Gastrocnemius medialis (tissue), 4 donors: ENCODE results near the gene SLC35B1. TPM values are rescaled to one million over a fixed set of nuclear protein-coding genes. Genes with fewer than 3 reads are reported as not detected.

ENCODE experiments used
- ATAC-seq, 2 donors: fragments of 150-250 bp; one replicate each; pipeline ENCODE4 v1.9.1; 2016
- DNase-seq, 2 donors: peaks; one replicate each; pipeline ENCODE4 v3.0.0-alpha.2; 2019
- H3K27ac ChIP-seq, 4 donors: fragments of 200-600 bp; sonication (generic); 1 replicate in 1 of 4; 2 replicates in 3 of 4; pipeline ENCODE4 v1.5.1; 2016 to 2018; ENCODE audit warnings: mild to moderate bottlenecking in 2 of 4, moderate library complexity in 1 of 4
- H3K27me3 ChIP-seq, 3 donors: fragments of 200-600 bp; sonication (generic) in 2 of 3; 1 replicate in 1 of 3; 2 replicates in 2 of 3; pipeline versions ENCODE4 v1.5.1 to v1.6.0; 2016 to 2019; ENCODE audit warnings: mild to moderate bottlenecking in 1 of 3, moderate library complexity in 1 of 3
- H3K36me3 ChIP-seq, 2 donors: fragments of 200-600 bp; sonication (generic) in 1 of 2; one replicate each; pipeline ENCODE4 v1.5.1; 2017 to 2018
- H3K4me1 ChIP-seq, 2 donors: fragments of 200-600 bp; sonication (generic) in 1 of 2; one replicate each; pipeline ENCODE4 v1.5.1; 2016 to 2017; ENCODE audit warnings: mild to moderate bottlenecking in 2 of 2
- H3K4me3 ChIP-seq, 4 donors: fragments of 200-600 bp; sonication (generic) in 3 of 4; 1 replicate in 1 of 4; 2 replicates in 3 of 4; pipeline ENCODE4 v1.5.1; 2016 to 2019; ENCODE audit warnings: mild to moderate bottlenecking in 2 of 4
- H3K9me3 ChIP-seq, 3 donors: fragments of 200-600 bp; sonication (generic) in 2 of 3; 1 replicate in 1 of 3; 2 replicates in 2 of 3; pipeline ENCODE4 v1.5.1; 2016 to 2019
- POLR2A ChIP-seq, 2 donors: fragments of 450-650 bp; IDR thresholded peaks; one replicate each; pipeline ENCODE4 v1.6.1; 2017; ENCODE audit warnings: antibody characterized with exemption in 2 of 2, mild to moderate bottlenecking in 2 of 2, moderate library complexity in 2 of 2
- in situ Hi-C, 4 donors: fragments of 200-750 bp; cut with MboI; loops; one replicate each; pipeline versions ENCODE4 v1.15.0 to v1.8.0; 2017; ENCODE audit warnings: low sequenced_read_pairs in 4 of 4
- intact Hi-C: fragments of 100-400 bp; cut with DNase I; formaldehyde crosslinking; loops from one replicate; pipeline ENCODE4 v1.15.1; 2023; ENCODE audit warnings: low total_unique reads
- total RNA-seq, 4 donors: library from RNA; depleted of rRNA; stranded (reverse); fragments of >200 nt; gene quantifications; one replicate each; pipeline versions ENCODE4 v1.1.0 to v1.2.3, GENCODE V29; 2016
- TF ChIP-seq, protein P1 (sequence below), 5 experiments: fragments of 450-650 bp in 3 of 5; fragments of 200-600 bp in 2 of 5; sonication (generic) in 2 of 5; IDR thresholded peaks in 4 of 5; conservative IDR thresholded peaks in 1 of 5; 1 replicate in 4 of 5; 2 replicates in 1 of 5; pipeline ENCODE4 v1.5.1; 2016 to 2019; ENCODE audit warnings: antibody characterized with exemption in 5 of 5, mild to moderate bottlenecking in 3 of 5, moderate library complexity in 3 of 5

The SLC35B1 gene
- total RNA-seq, 4 donors from 2014 or later = 62.7 to 99.0 (median 84.5) TPM

DNA sequence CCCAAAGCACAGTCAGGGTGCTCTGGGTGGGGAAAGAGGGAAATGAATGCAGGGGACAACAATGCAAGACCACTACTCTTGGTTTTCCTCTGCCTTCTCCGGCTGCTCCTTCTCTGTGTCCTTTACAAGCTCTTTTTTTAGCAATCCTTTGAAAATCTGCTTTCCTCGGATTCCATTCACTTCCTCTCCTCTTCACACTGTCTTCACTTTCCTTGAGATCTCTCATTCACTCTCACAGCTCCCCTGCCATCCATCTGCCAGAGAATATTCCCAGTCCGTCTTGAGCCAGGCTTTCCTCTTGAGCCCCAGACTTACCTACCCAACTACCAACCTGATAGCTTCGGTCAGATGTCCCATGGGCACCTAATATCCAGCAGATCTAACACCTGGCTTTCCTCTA lies 18.9 kb downstream of the SLC35B1 start:
- intact Hi-C loops (no loop called here), in situ Hi-C loops (no loop called here)
- H3K27ac ChIP-seq = peak overlapping the region; percentile 41 to 64 (median 56)
- peaks cover 15 to 18% of the 10 kb centered on the region in 2 donors for H3K4me1 ChIP-seq
- ATAC-seq = no peak
- no peaks in the 10 kb centered on the region for H3K27me3 ChIP-seq
- no peak for DNase-seq
- TF ChIP-seq POLR2A (IDR thresholded peaks at IDR 0.05) = no peak
- H3K9me3 ChIP-seq = no peaks in the 10 kb centered on the region
- no peaks in the 10 kb centered on the region for H3K36me3 ChIP-seq
- no peak overlapping the region for H3K4me3 ChIP-seq

DNA sequence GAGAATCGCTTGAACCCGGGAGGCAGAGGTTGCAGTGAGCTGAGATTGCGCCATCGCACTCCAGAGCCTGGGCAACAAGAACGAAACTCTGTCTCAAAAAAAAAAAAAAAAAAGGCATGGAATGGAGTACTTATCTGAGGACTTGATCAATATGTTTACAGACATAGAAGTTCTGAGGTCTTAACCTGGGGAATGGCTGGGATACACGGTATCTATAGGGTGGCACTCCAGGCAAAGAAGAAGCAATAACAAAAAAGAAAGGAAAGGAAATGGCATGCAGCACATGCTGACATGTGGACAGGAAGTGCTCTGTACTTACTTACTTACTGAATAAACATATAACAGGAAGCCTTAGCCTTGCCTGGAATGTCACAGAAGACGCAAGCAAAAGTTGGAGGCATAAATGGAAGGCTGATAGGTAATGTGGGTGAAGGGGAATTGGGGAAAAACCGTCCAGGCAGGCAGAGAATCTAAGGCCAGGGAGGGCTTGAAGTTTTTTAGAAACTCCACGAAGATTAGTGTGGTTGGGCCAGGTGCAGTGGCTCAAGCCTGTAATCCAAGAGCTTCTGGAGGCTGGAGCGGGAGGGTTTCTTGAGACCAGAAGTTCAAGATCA lies 19.8 kb downstream of the SLC35B1 start:
- TF ChIP-seq, protein P1, sequence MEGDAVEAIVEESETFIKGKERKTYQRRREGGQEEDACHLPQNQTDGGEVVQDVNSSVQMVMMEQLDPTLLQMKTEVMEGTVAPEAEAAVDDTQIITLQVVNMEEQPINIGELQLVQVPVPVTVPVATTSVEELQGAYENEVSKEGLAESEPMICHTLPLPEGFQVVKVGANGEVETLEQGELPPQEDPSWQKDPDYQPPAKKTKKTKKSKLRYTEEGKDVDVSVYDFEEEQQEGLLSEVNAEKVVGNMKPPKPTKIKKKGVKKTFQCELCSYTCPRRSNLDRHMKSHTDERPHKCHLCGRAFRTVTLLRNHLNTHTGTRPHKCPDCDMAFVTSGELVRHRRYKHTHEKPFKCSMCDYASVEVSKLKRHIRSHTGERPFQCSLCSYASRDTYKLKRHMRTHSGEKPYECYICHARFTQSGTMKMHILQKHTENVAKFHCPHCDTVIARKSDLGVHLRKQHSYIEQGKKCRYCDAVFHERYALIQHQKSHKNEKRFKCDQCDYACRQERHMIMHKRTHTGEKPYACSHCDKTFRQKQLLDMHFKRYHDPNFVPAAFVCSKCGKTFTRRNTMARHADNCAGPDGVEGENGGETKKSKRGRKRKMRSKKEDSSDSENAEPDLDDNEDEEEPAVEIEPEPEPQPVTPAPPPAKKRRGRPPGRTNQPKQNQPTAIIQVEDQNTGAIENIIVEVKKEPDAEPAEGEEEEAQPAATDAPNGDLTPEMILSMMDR (IDR thresholded peaks at IDR 0.05 in 4 of 5, conservative IDR thresholded peaks at IDR 0.05 in 1 of 5) = no peak
- Histone ChIP-seq H3K27ac (peak overlapping the region; percentile 41 to 64 (median 56)), H3K4me3 (no peak overlapping the region), H3K9me3 (no peaks in the 10 kb centered on the region), H3K4me1 (peaks cover 15 to 18% of the 10 kb centered on the region in 2 donors), H3K36me3 (no peaks in the 10 kb centered on the region), H3K27me3 (no peaks in the 10 kb centered on the region)
- intact Hi-C loops (no loop called here), in situ Hi-C loops (no loop called here)
- DNase-seq (no peak), ATAC-seq (peak; percentile 11 to 36)

DNA sequence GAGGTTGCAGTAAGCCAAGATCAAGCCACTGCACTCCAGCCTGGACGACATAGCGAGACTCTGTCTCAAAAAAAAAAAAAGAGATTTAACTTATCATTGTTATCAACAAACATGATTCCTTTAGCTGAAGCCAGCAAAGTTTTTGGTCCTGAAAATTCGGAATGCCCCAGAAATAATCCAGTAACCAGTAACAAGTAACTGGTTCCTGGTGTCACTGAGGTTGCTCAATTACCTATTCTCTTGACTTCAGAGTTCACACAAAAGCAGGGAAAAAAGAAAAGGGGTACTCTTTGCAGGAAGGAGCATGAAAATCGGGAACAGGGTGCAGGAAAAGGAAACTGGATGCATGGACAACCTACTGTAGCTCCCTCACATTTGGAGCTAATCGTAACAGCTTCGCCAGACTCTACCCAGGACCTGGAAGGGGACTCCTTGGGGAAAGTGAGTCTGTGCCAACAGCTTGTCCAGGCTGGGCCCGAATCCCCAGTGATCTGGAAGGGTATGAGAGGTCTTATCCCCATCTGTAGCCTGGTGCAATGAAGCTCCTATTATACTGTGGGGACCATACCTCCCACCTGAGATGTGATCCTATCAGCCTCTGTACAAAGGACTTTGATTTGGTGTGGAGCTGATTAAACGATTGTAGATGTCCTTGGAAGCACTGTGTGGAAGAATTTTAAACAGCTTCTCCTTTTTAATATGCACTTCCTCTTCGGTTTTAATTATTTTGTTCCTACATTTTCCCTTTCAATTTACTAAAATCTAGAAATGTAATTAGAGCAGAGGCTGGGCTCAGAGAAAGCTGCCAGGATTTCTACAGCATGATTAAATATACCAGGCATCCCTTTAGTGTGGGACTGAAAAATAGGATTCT lies 26.4 kb downstream of the SLC35B1 start:
- H3K4me1 ChIP-seq = peaks cover 6 to 10% of the 10 kb centered on the region in 2 donors
- H3K9me3 ChIP-seq = no peaks in the 10 kb centered on the region
- no peaks in the 10 kb centered on the region for H3K36me3 ChIP-seq
- DNase-seq = no peak
- in situ Hi-C loops = no loop called here
- H3K27me3 ChIP-seq = no peaks in the 10 kb centered on the region
- H3K4me3 ChIP-seq = no peak overlapping the region
- no peak overlapping the region for H3K27ac ChIP-seq
- no peak for ATAC-seq
- intact Hi-C loops = no loop called here
- no peak for TF ChIP-seq POLR2A (IDR thresholded peaks at IDR 0.05)
- TF ChIP-seq, protein P1 (IDR thresholded peaks at IDR 0.05 in 4 of 5, conservative IDR thresholded peaks at IDR 0.05 in 1 of 5) = no peak

DNA sequence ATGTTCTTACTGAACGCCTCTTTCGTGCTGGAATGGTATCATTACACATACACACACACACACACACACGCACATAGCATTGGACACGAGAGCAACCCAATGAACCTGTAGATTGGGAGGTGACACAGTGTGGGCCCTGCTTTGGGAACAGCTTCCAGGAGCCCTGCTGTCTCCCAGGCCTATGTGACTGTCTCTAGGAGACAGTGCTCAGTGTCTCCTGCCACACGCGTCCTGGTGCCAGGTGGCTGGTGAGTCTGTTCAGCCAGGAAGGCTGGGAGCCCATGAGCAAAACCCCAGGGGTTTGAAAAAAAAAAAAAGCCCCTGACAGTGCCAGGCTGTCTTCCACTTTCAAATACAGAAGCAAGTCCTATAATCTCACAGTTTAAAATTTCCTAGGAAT lies 27.4 kb downstream of the SLC35B1 start:
- H3K27me3 ChIP-seq = no peaks in the 10 kb centered on the region
- intact Hi-C loops = no loop called here
- H3K9me3 ChIP-seq = no peaks in the 10 kb centered on the region
- no peaks in the 10 kb centered on the region for H3K36me3 ChIP-seq
- no peak for DNase-seq
- H3K27ac ChIP-seq = no peak overlapping the region
- ATAC-seq = no peak
- no peak overlapping the region for H3K4me3 ChIP-seq
- peaks cover 16 to 21% of the 10 kb centered on the region in 2 donors for H3K4me1 ChIP-seq
- in situ Hi-C loops = no loop called here
- TF ChIP-seq, protein P1 (IDR thresholded peaks at IDR 0.05 in 4 of 5, conservative IDR thresholded peaks at IDR 0.05 in 1 of 5) = no peak
- no peak for TF ChIP-seq POLR2A (IDR thresholded peaks at IDR 0.05)
